GM12878 (cell line): ENCODE data around the gene TPP2. TPM values are rescaled to one million over a fixed set of nuclear protein-coding genes. Genes with fewer than 3 reads are reported as not detected.

Experiments
- ATAC-seq: fragments of 200-7000 bp; cut with Tn5 transposase; 3 replicates; pipeline ENCODE4 v1.9.1; 2020; ENCODE audit warnings: mild to moderate bottlenecking, moderate library complexity
- BruUV-seq: library from RNA; stranded (reverse); fragments of 400-500 nt; replicated peaks from 2 replicates; lab custom pipeline; 2021; lab: Mats Ljungman, UMichigan
- CTCF ChIA-PET: fragments of 300-600 bp; sonication (Branson Sonifier 250); formaldehyde crosslinking; extraction: SDS; loops from one replicate; lab custom pipeline; 2021; ENCODE audit warnings: inconsistent platforms; lab: Yijun Ruan, JAX
- POLR2A ChIA-PET: fragments of 350-600 bp; formaldehyde crosslinking; extraction: SDS; loops from one replicate; lab custom pipeline; 2021; ENCODE audit warnings: inconsistent platforms; lab: Charles Lee
- RAD21 ChIA-PET: fragments of 300-600 bp; sonication (Branson Sonifier 250); formaldehyde crosslinking; loops from one replicate; lab custom pipeline; 2023; ENCODE audit warnings: antibody characterized with exemption; ENCODE audit not compliant: unreplicated experiment; lab: Charles Lee
- SMC1A ChIA-PET: fragments of 300-600 bp; sonication (Branson Sonifier 250); formaldehyde crosslinking; loops from one replicate; lab custom pipeline; 2023; ENCODE audit not compliant: unreplicated experiment, uncharacterized antibody; lab: Charles Lee
- DNase-seq: peaks from one replicate; pipeline ENCODE4 v3.0.0-alpha.2; 2011; ENCODE audit warnings: low read depth, low spot score
- FAIRE-seq: peaks from 3 replicates; lab custom pipeline; 2011; peaks lifted over from hg19 to GRCh38; lab: Jason Lieb, UNC
- H2AFZ ChIP-seq: 2 replicates; pipeline ENCODE4 v1.6.0; 2011; ENCODE audit warnings: low read depth, low read length, control low read depth; ENCODE audit not compliant: control insufficient read depth
- H3K27ac ChIP-seq: 2 replicates; pipeline ENCODE4 v1.5.1; 2011; ENCODE audit warnings: control low read depth; ENCODE audit not compliant: control insufficient read depth, insufficient read depth
- H3K27me3 ChIP-seq, 2 experiments: replicated peaks in 1 of 2; 2 replicates each; pipeline versions ENCODE4 v1.6.0 to v1.6.1; 2011; ENCODE audit warnings: low read length in 1 of 2; ENCODE audit not compliant: control insufficient read depth in 2 of 2, insufficient read depth in 2 of 2
- H3K36me3 ChIP-seq, 2 experiments: 2 replicates each; pipeline ENCODE4 v1.5.1; 2011; ENCODE audit warnings: low read length in 1 of 2; ENCODE audit not compliant: control insufficient read depth in 2 of 2, insufficient read depth in 2 of 2
- H3K4me1 ChIP-seq: 2 replicates; pipeline ENCODE4 v1.6.1; 2011; ENCODE audit warnings: mild to moderate bottlenecking, low read length, moderate library complexity, mixed read lengths; ENCODE audit not compliant: control insufficient read depth, insufficient read depth
- H3K4me2 ChIP-seq: 2 replicates; pipeline ENCODE4 v1.6.0; 2011; ENCODE audit warnings: control low read depth; ENCODE audit not compliant: control insufficient read depth, insufficient read depth
- H3K4me3 ChIP-seq: fragments of 200-600 bp; sonication (generic); 2 replicates; pipeline ENCODE4 v1.5.1; 2016
- H3K79me2 ChIP-seq: 2 replicates; pipeline ENCODE4 v1.6.0; 2011; ENCODE audit warnings: low read length; ENCODE audit not compliant: control insufficient read depth, insufficient read depth
- H3K9ac ChIP-seq: 2 replicates; pipeline ENCODE4 v1.8.0; 2011; ENCODE audit warnings: low read length, control low read depth, mixed read lengths; ENCODE audit not compliant: control insufficient read depth, insufficient read depth
- H3K9me3 ChIP-seq: replicated peaks from 3 replicates; pipeline ENCODE4 v1.5.1; 2011; ENCODE audit warnings: mild to moderate bottlenecking, low read length; ENCODE audit not compliant: control insufficient read depth, insufficient read depth
- H4K20me1 ChIP-seq: 2 replicates; pipeline ENCODE4 v1.6.0; 2011; ENCODE audit not compliant: control insufficient read depth, insufficient read depth
- BMI1 ChIP-seq: fragments of 450-650 bp; IDR thresholded peaks from 2 replicates; pipeline ENCODE4 v1.6.1; 2016; ENCODE audit warnings: mild to moderate bottlenecking, moderate library complexity, borderline replicate concordance
- CREB1 ChIP-seq: IDR thresholded peaks from 2 replicates; pipeline ENCODE4 v1.6.1; 2012; ENCODE audit warnings: low read depth, mild to moderate bottlenecking, inconsistent platforms
- CREM ChIP-seq: IDR thresholded peaks from 2 replicates; pipeline ENCODE4 v1.6.1; 2014; ENCODE audit warnings: antibody characterized with exemption, low read depth
- EED ChIP-seq: sonication (generic); IDR thresholded peaks from 2 replicates; pipeline ENCODE4 v1.6.1; 2016; ENCODE audit warnings: antibody characterized with exemption, low read depth
- KLF5 ChIP-seq: fragments of 450-650 bp; IDR thresholded peaks from 2 replicates; pipeline ENCODE4 v1.6.1; 2014; ENCODE audit warnings: mild to moderate bottlenecking; ENCODE audit not compliant: partially characterized antibody
- NFYA ChIP-seq: IDR thresholded peaks from 2 replicates; pipeline ENCODE4 v1.6.1; 2011; ENCODE audit warnings: low read depth, mild to moderate bottlenecking, low read length, improper control_type of control experiment, borderline replicate concordance
- NR2C2 ChIP-seq: IDR thresholded peaks from 2 replicates; pipeline ENCODE4 v1.6.1; 2011; ENCODE audit warnings: borderline replicate concordance, low read depth; ENCODE audit not compliant: control insufficient read depth, insufficient read length
- PKNOX1 ChIP-seq: fragments of 450-650 bp; IDR thresholded peaks from 2 replicates; pipeline ENCODE4 v1.6.1; 2016; ENCODE audit warnings: mild to moderate bottlenecking
- RFX5 ChIP-seq: IDR thresholded peaks from 2 replicates; pipeline ENCODE4 v1.6.1; 2011; ENCODE audit warnings: low read depth, low read length, improper control_type of control experiment
- WGBS: methylation state at CpG from one replicate; pipeline ENCODE4 v1.1.6; 2016; ENCODE audit warnings: low lambda C conversion rate; ENCODE audit not compliant: insufficient replicate concordance, insufficient coverage; ENCODE audit errors: missing lambda C conversion rate; 5-methylcytosine and 5-hydroxymethylcytosine counted together
- in situ Hi-C: fragments of 300-500 bp; cut with MboI; formaldehyde crosslinking; loops from 9 replicates; pipeline ENCODE4 v1.14.3; 2018; ENCODE audit warnings: mixed read lengths
- intact Hi-C: fragments of 100-400 bp; cut with micrococcal nuclease; formaldehyde crosslinking; loops from one replicate; pipeline ENCODE4 v1.14.2; 2022; ENCODE audit not compliant: unreplicated experiment
- polyA plus RNA-seq, 11 experiments: library from polyadenylated mRNA; depleted of rRNA in 4 of 11; unstranded in 6 of 11; stranded (reverse) in 5 of 11; fragments of >200 nt; fragmentation: Nextera tagmentation in 4 of 11; fragmentation: Illumina TruSeq in 1 of 11; extraction: Ambion mirVana in 4 of 11; extraction: Trizol in 1 of 11; gene quantifications; 1 replicate in 1 of 11; 2 replicates in 10 of 11; pipeline versions ENCODE4 v1.2.1 to v1.2.3, GENCODE V29; 2011 to 2016; ENCODE audit warnings: inconsistent platforms in 2 of 11, missing spikeins in 2 of 11, low read depth in 1 of 11
- total RNA-seq, 4 experiments: library from RNA; depleted of rRNA in 3 of 4; stranded (reverse); fragments of >200 nt in 3 of 4; fragmentation: Illumina TruSeq in 1 of 4; extraction: Trizol in 1 of 4; gene quantifications; 2 replicates each; pipeline versions ENCODE4 v1.2.1 to v1.2.3, GENCODE V29; 2013 to 2021
- TF ChIP-seq, protein P1 (sequence below): fragments of 450-650 bp; IDR thresholded peaks from 2 replicates; pipeline ENCODE4 v1.6.1; 2017; ENCODE audit warnings: antibody characterized with exemption, mild to moderate bottlenecking, moderate library complexity

The TPP2 gene
- total and polyA plus RNA-seq, 10 of the 15 experiments (the other 5 are each of a cell fraction or from before 2014, with no cell fraction given), result 18.4 to 82.3 (median 55.4) TPM

- Histone ChIP-seq H3K27me3 (no peaks in the 10 kb centered on the region), H3K4me2 (no peak overlapping the region), H4K20me1 (no peaks in the 10 kb centered on the region), H3K9me3 (no peaks in the 10 kb centered on the region), H2AFZ (no peak overlapping the region), H3K9ac (no peak overlapping the region), H3K79me2 (peaks cover 4% of the 10 kb centered on the region), H3K36me3 (peaks cover 5 to 38% of the 10 kb centered on the region in 2 experiments), H3K27ac (no peak overlapping the region), H3K4me3 (no peak overlapping the region), H3K4me1 (no peaks in the 10 kb centered on the region)
- in situ Hi-C loops (no loop called here), intact Hi-C loops (no loop called here)
- ATAC-seq, result no peak
- DNase-seq, result no peak
- WGBS, result 99% methylated on average over 4 of the region's 4 CpGs
- ChIA-PET CTCF (no interaction called here), RAD21 (no interaction called here), POLR2A (no interaction called here), SMC1A (no interaction called here)
- no peak for FAIRE-seq
- TSS peak; percentile 18 for BruUV-seq
- TF ChIP-seq BMI1 (no peak), KLF5 (no peak), EED (no peak), RFX5 (no peak), CREB1 (no peak), PKNOX1 (no peak), CREM (no peak), NFYA (no peak), NR2C2 (no peak)
- TF ChIP-seq, protein P1, sequence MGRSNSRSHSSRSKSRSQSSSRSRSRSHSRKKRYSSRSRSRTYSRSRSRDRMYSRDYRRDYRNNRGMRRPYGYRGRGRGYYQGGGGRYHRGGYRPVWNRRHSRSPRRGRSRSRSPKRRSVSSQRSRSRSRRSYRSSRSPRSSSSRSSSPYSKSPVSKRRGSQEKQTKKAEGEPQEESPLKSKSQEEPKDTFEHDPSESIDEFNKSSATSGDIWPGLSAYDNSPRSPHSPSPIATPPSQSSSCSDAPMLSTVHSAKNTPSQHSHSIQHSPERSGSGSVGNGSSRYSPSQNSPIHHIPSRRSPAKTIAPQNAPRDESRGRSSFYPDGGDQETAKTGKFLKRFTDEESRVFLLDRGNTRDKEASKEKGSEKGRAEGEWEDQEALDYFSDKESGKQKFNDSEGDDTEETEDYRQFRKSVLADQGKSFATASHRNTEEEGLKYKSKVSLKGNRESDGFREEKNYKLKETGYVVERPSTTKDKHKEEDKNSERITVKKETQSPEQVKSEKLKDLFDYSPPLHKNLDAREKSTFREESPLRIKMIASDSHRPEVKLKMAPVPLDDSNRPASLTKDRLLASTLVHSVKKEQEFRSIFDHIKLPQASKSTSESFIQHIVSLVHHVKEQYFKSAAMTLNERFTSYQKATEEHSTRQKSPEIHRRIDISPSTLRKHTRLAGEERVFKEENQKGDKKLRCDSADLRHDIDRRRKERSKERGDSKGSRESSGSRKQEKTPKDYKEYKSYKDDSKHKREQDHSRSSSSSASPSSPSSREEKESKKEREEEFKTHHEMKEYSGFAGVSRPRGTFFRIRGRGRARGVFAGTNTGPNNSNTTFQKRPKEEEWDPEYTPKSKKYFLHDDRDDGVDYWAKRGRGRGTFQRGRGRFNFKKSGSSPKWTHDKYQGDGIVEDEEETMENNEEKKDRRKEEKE, result no peak
These were observed 21.0 kb downstream of the TPP2 start for GRCh38 chr13:102617697-102618350.
